ENCODE results near the gene ADGRG3. TPM values are rescaled to one million over a fixed set of nuclear protein-coding genes. Genes with fewer than 3 reads are reported as not detected.

ADGRG3 gene
- total and polyA plus RNA-seq, 4 donors, result 1.8 to 66.2 (median 9.4) TPM

GRCh38 chr16:57677622-57678369, 9.7 kb downstream of the ADGRG3 start:
- ATAC-seq (ENCODE audit: insufficient read depth, low FRiP score), result no peak
- H3K27ac ChIP-seq (ENCODE audit: low read depth in 1 of 2, low read length in 1 of 2), result no peak overlapping the region

GRCh38 chr16:57679016-57679415, 10.9 kb downstream of the ADGRG3 start:
- no peaks in the 10 kb centered on the region for H3K27me3 ChIP-seq (ENCODE audit: control insufficient read depth in 3 of 3, insufficient read depth in 3 of 3, low read length in 2 of 3)
- peaks cover 0 to 1% (median 0%) of the 10 kb centered on the region in 5 donors for H3K4me1 ChIP-seq (ENCODE audit: control insufficient read depth in 5 of 5, insufficient read depth in 5 of 5, low read length in 5 of 5)
- H3K27ac ChIP-seq (ENCODE audit: low read depth in 1 of 2, low read length in 1 of 2), result no peak overlapping the region
- H3K9ac ChIP-seq (ENCODE audit: insufficient read depth in 1 of 2, low read length in 2 of 2), result no peak overlapping the region
- DNase-seq, result no peak
- 91 to 95% methylated on average over 12 of the region's 12 CpGs for WGBS, 2 donors
- H3K4me3 ChIP-seq, result no peak overlapping the region
- no peaks in the 10 kb centered on the region for H3K36me3 ChIP-seq (ENCODE audit: control insufficient read depth in 4 of 4, insufficient read depth in 4 of 4, low read length in 4 of 4)
- no peak for TF ChIP-seq CTCF (IDR thresholded peaks at IDR 0.05; ENCODE audit: control extremely low read depth, extremely low read depth)
- H3K9me3 ChIP-seq (ENCODE audit: control insufficient read depth in 4 of 4, insufficient read depth in 3 of 4, low read length in 3 of 4), result no peaks in the 10 kb centered on the region
- ATAC-seq (ENCODE audit: insufficient read depth, low FRiP score), result no peak

More at GRCh38 chr16:57677622-57678369, 9.7 kb downstream of the ADGRG3 start:
- no peak for TF ChIP-seq CTCF (IDR thresholded peaks at IDR 0.05; ENCODE audit: control extremely low read depth, extremely low read depth)
- H3K36me3 ChIP-seq (ENCODE audit: control insufficient read depth in 4 of 4, insufficient read depth in 4 of 4, low read length in 4 of 4), result no peaks in the 10 kb centered on the region
- no peak for DNase-seq
- no peak overlapping the region for H3K9ac ChIP-seq (ENCODE audit: insufficient read depth in 1 of 2, low read length in 2 of 2)
- H3K9me3 ChIP-seq (ENCODE audit: control insufficient read depth in 4 of 4, insufficient read depth in 3 of 4, low read length in 3 of 4), result no peaks in the 10 kb centered on the region
- WGBS, 2 donors, result 55 to 59% methylated on average over 14 of the region's 14 CpGs
- H3K4me1 ChIP-seq (ENCODE audit: control insufficient read depth in 5 of 5, insufficient read depth in 5 of 5, low read length in 5 of 5), result peaks cover 0 to 1% (median 0%) of the 10 kb centered on the region in 5 donors
- peaks cover 0 to 2% (median 0%) of the 10 kb centered on the region in 3 donors for H3K27me3 ChIP-seq (ENCODE audit: control insufficient read depth in 3 of 3, insufficient read depth in 3 of 3, low read length in 2 of 3)
- H3K4me3 ChIP-seq, result no peak overlapping the region

DNA sequence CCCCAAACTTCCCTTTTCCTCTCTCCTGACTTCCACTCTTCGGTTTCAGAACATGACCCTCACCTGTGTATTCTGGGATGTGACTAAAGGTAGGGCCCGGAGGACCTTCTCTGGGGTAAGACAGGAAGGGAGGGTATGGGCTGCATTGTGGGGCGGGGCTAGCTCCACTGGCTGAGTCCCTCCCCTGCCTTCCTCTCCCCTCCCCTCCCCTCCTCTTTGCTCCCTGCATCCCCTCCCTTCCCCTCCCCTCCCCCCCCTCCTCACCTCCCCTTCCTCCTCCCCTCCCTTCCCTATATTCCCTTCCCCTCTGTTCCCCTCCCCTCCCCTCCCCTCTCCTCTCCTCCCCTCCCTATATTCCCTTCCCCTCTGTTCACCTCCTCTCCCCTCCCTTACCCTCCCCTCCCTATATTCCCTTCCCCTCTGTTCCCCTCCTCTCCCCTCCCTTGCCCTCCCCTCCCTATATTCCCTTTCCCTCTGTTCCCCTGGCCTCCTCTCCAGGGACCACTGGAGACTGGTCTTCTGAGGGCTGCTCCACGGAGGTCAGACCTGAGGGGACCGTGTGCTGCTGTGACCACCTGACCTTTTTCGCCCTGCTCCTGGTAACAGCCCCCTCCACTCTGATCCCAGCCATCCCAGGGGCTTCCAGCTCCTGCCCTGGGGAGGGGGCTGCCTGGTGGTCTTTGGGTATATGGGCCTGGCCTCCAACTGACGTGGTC, 11.8 kb downstream of the ADGRG3 start:
- WGBS, 2 donors, result 66 to 74% methylated on average over 7 of the region's 7 CpGs
- TF ChIP-seq CTCF (IDR thresholded peaks at IDR 0.05; ENCODE audit: control extremely low read depth, extremely low read depth), result no peak
- Histone ChIP-seq H3K4me1 (ENCODE audit: control insufficient read depth in 5 of 5, insufficient read depth in 5 of 5, low read length in 5 of 5) (peaks cover 0 to 1% (median 0%) of the 10 kb centered on the region in 5 donors), H3K9me3 (ENCODE audit: control insufficient read depth in 4 of 4, insufficient read depth in 3 of 4, low read length in 3 of 4) (no peaks in the 10 kb centered on the region), H3K4me3 (no peak overlapping the region), H3K27ac (ENCODE audit: low read depth in 1 of 2, low read length in 1 of 2) (no peak overlapping the region), H3K9ac (ENCODE audit: insufficient read depth in 1 of 2, low read length in 2 of 2) (no peak overlapping the region), H3K27me3 (ENCODE audit: control insufficient read depth in 3 of 3, insufficient read depth in 3 of 3, low read length in 2 of 3) (no peaks in the 10 kb centered on the region), H3K36me3 (ENCODE audit: control insufficient read depth in 4 of 4, insufficient read depth in 4 of 4, low read length in 4 of 4) (no peaks in the 10 kb centered on the region)
- DNase-seq (no peak), ATAC-seq (ENCODE audit: insufficient read depth, low FRiP score) (no peak)

All from lung (tissue), 12 donors.